HG03571 (cell line): Measurements from ENCODE around the gene MCTP2.

Source experiments
- ATAC-seq: cut with Tn5 transposase; IDR thresholded peaks from one replicate; pipeline ENCODE4 v1.9.1; 2021; ENCODE audit not compliant: unreplicated experiment

MCTP2 gene, protein sequence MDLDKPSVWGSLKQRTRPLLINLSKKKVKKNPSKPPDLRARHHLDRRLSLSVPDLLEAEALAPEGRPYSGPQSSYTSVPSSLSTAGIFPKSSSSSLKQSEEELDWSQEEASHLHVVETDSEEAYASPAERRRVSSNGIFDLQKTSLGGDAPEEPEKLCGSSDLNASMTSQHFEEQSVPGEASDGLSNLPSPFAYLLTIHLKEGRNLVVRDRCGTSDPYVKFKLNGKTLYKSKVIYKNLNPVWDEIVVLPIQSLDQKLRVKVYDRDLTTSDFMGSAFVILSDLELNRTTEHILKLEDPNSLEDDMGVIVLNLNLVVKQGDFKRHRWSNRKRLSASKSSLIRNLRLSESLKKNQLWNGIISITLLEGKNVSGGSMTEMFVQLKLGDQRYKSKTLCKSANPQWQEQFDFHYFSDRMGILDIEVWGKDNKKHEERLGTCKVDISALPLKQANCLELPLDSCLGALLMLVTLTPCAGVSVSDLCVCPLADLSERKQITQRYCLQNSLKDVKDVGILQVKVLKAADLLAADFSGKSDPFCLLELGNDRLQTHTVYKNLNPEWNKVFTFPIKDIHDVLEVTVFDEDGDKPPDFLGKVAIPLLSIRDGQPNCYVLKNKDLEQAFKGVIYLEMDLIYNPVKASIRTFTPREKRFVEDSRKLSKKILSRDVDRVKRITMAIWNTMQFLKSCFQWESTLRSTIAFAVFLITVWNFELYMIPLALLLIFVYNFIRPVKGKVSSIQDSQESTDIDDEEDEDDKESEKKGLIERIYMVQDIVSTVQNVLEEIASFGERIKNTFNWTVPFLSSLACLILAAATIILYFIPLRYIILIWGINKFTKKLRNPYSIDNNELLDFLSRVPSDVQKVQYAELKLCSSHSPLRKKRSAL

DNA sequence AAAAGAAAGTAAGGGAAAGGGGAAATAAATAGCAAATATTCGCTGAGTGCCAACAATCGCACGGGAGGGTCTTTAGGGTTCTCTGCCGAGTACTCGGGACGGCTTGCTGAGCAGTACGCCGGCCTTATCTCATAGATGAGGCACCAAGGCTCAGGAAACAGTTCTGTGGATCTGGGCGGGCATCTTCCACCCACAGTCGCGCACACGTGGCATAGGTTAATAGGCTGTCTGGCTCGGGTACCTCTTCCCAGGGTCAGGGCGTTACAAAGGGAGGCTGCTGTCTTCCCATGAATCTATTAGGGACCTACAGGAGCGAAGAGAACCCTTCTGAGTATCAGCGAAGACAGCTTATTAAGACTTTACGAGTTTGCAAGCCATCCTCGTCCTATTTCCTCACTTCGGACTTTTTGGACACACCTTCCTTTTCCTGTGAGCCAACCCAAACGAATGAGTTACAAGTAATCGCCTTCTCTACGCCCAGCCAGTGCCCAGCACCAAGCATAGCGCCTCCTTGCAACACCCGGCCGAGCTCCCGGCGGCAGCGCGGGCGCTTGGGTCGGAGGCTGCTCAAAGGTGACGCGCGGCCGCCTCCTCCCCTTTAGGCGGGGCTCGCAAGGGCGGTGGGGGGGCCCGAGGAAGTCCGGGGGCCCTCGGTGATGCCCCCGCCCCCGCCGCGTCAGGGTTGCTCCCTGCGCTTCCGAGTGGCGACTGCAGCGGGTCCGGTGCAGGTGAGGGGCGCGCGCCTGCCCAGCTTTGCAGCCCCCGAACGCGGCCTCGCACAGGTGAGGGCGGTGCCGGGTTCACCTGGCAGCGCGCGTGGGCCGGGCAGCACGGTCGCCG, at the start of gene MCTP2:
MCTP2 (plus strand) TSS at position 679 of the 840 bp plus-strand sequence. CDS start 66,705 bp downstream, outside the sequence.
- peak; percentile 70 for ATAC-seq

DNA sequence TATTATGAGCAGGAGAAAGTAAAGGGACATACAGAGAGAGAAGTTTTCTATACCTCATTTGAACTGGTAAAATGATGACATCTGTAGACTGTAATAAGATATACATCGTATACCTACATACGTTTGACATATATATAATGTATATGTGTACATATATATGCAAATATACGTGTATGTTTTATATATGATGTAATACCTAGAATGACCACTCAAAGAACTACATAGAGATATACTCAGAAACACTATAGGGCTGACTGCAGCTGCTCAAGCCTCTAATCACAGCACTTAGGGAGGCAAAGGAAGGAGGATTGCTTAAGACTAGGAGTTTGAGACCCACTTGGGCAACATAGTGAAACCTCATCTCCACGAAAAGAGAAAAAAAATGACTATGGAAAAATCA, 48.5 kb upstream of the MCTP2 start:
- no peak for ATAC-seq

DNA sequence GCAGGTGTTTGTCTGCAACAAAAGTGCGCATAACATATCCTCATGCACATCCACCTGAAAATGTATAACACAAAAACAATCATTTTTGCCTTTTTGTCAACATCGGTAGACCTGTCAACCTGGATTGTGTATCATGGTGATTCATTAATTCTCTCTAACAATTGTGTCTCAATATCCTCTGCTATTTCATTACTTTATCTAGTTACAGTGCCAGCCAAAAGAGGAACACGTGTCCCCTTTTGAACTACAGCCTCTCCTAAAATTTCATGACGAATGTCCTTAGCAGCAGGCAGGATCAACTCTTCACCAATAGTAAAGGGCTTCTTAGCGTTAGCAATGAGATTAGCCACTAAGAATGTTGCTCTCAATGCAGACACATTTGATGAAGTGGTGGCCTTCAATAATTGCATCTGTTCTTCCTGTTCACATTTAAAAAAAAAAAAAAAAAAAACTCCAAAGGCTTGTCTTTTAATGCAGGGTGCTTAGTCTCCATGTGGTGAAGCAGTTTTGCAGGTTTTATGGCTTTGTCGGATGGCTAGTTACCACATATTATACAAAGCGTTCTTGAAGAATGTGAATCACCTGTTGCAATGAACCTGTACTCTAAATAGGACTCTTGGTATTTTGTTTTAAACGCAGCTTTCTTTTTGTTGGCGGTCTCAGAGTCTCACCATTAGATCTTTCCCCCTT, 45.7 kb upstream of the MCTP2 start:
- no peak for ATAC-seq

DNA sequence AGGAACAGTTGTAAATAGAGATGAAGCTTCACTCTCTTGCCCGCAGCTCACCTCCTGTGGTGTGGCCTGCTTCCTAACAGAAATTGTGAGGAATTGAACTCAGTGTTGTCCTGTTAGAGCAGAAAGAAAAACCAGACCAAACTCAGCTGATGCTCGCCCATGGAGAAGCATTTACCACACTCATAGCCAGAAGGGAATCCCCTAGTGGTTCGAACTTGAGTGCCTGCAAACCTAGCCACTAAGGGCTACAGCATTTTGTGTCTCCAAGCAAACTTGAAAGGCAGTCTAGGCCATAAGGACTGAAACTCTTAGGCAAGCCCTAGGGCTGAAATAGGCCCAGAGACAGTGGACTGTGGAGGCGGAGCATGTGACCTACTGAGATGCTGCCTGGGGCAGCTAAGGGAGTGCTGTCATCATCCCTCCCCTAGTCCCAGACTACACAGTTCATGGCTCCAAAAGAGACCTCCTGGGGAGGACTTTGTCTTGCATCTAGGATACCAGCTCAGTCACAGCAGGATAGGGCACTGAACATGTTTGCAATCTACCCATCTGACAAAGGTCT, 44.5 kb upstream of the MCTP2 start:
- ATAC-seq = no peak

DNA sequence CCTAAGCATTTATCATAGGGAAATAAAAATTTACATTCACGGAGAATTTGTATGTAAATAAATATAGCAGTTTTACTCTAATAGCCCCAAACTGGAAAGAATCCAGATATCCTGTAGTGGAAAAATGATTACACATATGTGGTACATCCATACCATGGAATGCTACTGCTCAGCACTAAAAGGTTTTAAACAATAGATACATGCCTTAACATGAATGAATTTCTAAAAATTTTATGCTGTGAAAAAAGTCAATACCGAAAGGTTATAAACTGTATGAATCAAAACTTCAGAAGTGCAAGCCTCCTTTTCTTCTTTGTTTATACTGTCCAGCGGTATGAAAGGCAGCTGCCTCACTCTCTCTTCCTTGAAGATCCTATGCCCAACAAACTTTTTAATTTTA, 37.5 kb upstream of the MCTP2 start:
- ATAC-seq = no peak

DNA sequence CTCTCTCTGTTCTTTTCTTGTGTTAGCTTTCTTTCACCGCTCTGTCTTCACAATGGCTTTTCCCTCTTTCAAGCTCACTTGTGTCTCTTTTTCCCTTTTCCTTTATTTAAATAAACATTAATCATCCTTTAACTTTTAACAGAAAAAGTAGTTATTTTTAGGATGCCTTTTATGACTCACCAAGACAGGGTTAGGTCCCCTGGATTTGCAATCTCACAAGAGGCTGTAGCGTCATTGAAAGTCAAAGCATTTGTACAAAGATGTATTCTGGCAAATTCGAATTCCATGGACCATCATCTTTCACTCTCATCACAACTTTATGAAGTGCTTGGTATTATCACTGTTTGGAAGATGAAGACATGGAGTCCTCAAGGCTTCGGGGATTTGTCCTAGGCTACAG, 34.8 kb upstream of the MCTP2 start:
- no peak for ATAC-seq

DNA sequence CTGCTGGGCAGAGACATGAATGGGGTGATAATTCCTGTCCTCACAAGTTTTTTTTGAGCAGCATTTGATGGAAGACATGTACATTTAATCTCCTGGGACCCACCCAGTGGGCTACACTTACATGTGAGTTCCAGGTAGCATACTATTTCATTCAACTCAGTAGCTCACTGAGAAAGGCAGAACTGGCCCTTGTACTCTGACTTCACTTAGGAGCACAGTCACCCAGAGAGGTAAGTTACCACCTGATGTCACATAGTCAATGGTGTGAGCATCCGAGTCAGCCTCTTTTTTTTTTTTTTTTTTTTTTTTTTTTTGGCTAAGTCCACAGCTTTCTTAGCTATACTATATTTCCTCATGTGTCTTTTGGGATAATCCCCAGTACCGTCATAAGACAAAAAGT, 32.7 kb upstream of the MCTP2 start:
- no peak for ATAC-seq

DNA sequence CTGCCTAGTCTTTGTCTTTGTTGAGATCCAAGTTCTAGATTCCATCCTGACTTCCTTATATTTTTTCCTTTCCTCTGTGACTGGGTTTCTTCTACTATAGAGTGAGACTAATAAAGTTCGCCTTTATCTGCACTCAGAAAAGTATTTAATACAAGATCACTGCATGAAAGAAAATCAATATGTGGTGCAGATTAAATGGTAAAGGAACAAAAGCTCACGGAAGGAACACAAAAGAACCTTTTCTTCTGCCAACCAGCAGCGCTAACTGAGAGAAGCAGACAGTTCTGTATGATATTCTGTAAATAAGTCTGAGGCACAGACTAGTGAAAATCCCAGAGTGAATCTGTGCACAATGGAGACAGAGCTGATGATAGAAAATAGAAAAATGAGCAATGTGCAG, 31.6 kb upstream of the MCTP2 start:
- ATAC-seq = no peak

DNA sequence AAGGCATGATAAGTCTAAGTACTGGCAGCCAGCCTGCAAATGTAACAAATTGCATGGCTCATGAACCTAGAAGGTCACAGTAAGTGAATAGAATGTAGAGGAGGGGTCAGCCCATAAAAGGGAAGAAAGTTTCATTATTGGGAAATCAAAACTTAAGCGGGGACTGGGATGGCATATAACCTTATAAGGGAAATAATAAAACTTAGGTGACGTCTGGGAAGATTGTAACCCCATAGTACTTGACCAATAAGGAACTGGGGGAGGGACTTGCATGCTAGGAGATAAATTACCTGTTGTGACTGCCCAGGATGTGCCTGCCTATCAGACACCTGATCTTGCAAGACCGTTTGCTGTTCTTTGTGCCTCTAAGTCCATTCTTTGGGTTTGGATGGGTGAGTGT, 28.1 kb upstream of the MCTP2 start:
- no peak for ATAC-seq

DNA sequence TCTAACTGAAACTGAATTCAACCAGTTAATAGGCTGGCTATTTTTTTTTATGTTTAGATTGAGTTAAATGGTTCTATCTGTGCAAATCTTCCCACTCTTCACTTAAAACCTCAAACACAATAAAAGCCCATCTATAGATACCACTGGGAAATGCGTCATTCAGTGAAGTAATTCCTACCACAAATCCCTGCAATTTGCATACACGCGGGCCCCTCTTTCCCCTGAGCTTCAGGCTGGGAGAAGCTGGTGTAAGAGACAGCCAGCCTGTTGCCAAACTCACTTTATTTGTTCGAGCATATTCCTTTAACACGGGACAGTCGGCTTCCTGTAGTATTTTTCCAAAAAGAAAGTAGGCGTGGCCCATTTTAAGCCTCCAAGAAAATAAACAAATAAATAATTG, 26.0 kb upstream of the MCTP2 start:
- ATAC-seq = no peak

DNA sequence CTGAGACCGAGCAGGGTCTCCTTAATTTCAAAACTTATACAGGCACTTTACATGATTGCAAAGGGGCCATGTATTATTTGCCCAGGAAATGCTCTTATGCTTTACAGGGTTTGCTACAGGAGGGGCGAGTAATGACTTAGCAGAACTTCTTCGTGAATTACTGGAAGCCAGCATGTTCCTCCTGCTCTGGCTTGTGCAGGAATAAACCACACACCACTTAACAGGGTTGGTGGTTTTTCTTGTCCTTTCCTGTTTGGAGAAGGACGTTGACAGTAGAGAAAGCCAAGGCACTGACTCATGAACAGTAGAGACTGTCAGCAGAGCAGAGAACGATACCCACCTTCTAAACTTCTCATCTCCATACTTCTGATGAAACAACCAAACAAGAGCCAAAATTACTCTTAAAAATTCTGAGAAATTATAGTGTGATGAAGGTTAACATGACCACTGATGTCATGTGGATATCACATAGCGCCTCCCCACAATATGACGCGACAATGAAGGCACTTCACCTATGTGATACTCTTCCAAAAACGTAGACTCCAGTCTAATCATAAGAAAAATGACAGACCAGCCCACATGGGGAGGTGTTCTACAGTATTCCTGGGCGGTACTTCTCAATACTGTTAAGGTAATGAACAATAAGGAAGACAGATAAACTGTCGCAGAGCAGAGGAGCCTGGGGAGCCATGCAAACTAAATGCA, 24.7 kb upstream of the MCTP2 start:
- no peak for ATAC-seq

DNA sequence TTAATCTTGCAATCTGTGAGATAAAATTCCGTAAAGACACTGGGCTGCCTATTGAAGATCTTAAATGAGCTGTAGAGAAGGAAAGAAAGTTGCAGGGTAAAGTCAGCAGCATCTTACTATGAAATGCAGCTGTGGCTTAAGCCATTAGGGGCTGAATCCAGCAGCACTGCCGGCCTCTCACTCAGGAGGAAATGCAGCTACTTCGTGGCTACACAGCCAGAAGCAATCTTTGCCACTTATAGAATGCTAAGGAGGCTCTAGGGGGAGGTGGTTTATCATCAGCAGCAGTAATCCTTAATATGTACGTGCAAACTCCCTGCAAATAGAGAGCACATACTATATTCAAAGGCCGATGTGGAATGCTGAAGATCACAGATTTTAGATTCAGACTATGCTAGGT, 19.1 kb upstream of the MCTP2 start:
- ATAC-seq = no peak

DNA sequence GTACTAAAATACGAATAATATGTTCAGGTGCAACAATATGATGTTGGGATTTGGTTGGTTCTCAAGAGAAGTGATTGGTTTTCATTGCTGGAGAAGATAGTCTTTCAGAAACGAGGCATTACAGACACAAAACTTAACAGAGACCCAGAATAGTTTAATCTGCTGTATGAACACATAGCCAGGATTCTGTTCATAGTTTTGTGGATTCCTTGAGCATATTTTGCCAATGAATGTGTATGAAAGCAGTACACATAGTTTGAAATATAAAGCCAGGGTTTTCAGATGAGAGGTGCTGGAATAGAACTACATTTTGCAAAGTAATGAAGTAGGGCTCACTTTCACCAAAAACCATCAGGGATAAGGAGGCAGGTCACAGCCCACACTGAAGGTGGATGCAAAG, 5.7 kb upstream of the MCTP2 start:
- no peak for ATAC-seq

DNA sequence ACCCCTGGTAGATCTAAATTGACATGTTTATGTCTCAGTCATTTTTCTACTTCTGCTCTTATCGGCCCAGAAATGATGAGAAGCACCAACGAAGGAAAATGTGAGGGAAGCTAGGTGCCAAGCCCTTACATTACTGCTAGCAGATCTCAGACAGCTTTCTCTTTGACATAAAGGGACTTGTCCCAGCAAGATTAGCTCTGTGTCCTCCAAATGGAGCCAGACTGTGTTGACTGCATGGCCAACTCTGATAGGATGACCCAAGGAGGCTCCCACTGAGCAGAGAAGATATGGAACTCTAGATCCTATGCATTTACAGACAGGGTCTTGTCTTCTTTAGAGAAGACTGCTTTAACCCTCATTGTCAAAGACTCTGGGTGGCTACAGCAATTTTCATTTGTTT, 2.8 kb upstream of the MCTP2 start:
- ATAC-seq = no peak

DNA sequence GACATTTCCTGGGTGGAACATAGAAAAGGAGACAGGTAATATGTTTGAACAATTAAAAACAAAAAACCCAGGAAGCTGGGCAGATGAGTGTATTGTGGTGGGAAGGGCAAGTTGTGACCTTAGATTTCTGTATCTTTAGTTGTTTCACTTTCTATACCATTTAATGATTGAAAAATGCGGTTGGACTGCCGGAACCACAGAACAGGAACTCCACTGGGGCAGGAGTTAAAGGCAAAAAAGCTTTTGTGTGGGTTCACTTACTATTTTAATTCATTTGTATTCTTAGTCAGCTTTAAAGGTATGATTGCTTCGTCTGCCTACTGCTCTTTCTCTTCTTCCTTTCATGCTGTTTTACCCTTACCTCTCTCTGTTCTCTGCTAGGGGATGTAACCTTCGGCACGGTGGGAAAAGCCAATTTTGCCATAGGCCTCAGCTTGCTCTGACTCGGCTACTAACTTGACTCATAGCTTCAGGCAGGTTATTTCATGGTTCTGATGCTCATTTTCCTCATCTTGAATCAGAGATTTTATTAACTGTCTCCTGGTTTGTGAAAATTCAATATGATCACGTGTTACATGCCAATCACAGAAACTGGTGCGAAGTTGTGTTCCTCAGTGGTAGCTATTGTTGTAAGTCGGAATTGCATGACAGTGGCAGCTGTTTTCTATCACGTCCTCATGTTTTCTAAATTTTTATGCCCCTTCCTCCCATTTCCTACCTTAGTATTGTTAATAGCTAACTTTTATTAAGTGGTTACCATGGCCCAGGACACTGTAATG, 1.6 kb upstream of the MCTP2 start:
- ATAC-seq = peak; percentile 46

DNA sequence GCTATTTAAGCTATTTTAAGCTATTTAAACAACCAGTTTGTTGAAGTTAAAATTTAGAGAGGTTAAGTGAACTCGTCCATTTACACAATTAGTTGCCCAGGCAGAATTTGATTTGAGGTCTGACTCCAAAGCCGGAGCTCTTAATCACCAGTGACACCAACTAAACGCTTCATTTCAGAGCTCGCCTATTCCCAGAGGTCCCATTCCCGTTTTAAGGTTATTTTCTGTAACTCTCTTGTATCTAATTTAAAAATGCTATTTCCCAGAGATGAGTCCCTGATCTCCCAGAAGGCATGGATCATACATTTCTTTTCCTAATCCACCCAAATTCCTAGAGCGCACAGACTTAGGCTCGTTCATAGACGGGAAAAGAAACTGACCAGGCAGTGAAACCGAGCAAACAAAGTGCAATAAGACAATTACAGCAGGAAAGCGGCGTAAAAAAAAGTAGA, 904 bp upstream of the MCTP2 start:
- ATAC-seq = no peak

DNA sequence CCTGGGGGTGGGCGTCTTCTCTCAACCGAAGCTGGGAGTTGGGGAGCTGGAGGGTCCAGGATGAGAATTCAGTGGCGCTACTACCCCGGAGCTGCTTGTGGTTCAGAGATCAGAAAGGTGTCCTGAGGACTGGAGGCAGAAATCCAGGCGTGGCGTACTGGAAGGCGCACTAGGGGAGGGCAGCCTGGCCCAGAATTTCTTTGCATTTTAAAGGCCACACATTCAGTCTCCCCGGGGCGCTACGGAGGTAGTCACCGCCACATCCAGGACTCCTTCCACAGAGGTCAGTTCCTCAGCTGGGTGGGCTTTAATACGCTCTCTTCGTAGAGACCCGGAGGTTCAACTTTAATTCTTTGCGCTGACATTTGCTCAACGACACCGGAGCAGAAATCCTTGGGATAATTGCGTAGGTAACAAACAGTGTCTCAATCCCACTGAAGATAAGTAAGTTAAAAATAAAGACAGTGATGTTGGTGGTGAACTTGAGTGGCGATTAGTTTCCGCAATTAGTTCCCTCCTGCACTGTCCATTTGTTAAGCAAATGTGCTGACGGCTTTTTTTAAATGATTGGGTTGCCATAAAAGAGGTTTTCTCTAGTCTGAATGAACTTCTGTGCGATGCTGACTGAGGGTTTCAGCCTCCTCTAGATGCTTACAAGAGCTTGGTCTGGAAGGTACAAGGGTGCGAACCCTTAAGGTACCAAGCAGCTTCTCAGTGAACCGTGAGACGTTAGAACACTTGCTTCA, 535 bp downstream of the MCTP2 start:
- peak; percentile 1 for ATAC-seq

DNA sequence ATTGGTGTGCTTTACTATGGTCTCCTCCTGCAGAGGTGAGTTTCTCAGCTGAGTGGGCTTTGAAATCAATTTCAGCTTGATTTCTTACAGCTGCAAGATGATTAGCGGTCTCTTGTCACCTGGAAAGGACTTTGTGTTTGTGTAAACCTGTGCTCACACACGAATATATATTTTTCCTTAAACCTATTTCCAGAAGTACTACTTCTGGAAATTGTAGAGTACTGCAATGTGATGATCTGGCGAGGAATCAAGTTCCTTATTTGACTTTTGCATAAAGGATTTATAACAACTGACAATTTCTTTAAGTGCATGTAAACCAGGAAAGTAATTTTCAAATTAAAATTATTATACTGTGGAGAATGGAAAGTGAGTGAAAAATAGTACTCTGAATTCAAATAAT, 2.1 kb downstream of the MCTP2 start:
- ATAC-seq = no peak
